SK-N-SH (cell line): Measurements from ENCODE around the gene SDK1. TPM values are rescaled to one million over a fixed set of nuclear protein-coding genes. Genes with fewer than 3 reads are reported as not detected.

Source experiments
- CTCF ChIA-PET: fragments of 300-600, 350-600 bp; formaldehyde crosslinking; extraction: SDS; loops from one replicate; lab custom pipeline; 2021; lab: Yijun Ruan, JAX
- POLR2A ChIA-PET: fragments of 350-600 bp; sonication (Branson Sonifier 250); formaldehyde crosslinking; extraction: SDS; loops from one replicate; lab custom pipeline; 2020; ENCODE audit warnings: antibody characterized with exemption, inconsistent platforms; lab: Yijun Ruan, JAX
- DNase-seq: peaks from one replicate; pipeline ENCODE4 v3.0.0; 2012
- H2AFZ ChIP-seq: fragments of 200-600 bp; sonication (generic); 2 replicates; pipeline ENCODE4 v1.8.1; 2016; ENCODE audit warnings: antibody characterized with exemption, mild to moderate bottlenecking, low read depth
- H3F3A ChIP-seq: fragments of 200-600 bp; sonication (generic); replicated peaks from 2 replicates; pipeline ENCODE3; 2016; ENCODE audit warnings: antibody characterized with exemption, mild to moderate bottlenecking; ENCODE audit not compliant: insufficient read depth
- H3K27ac ChIP-seq, 2 experiments: fragments of 200-500 bp in 1 of 2; fragments of 200-600 bp in 1 of 2; sonication (Bioruptor generic) in 1 of 2; sonication (generic), shearing (Covaris generic) in 1 of 2; 2 replicates each; pipeline versions ENCODE4 v1.5.1 to v1.6.1; 2014 to 2016; ENCODE audit warnings: low read depth in 2 of 2, inconsistent platforms in 1 of 2, low read length in 1 of 2, mild to moderate bottlenecking in 1 of 2, mixed read lengths in 1 of 2
- H3K27me3 ChIP-seq: fragments of 200-600 bp; sonication (generic), shearing (Covaris generic); 2 replicates; pipeline ENCODE4 v1.6.1; 2016; ENCODE audit warnings: mixed run types; ENCODE audit not compliant: insufficient read depth
- H3K36me3 ChIP-seq, 2 experiments: fragments of 200-500 bp in 1 of 2; fragments of 200-600 bp in 1 of 2; sonication (Bioruptor generic) in 1 of 2; sonication (generic) in 1 of 2; replicated peaks in 1 of 2; 2 replicates each; pipeline versions ENCODE3 to v1.5.1; 2014 to 2016; ENCODE audit warnings: low read length in 1 of 2, mild to moderate bottlenecking in 1 of 2; ENCODE audit not compliant: insufficient read depth in 2 of 2, control insufficient read depth in 1 of 2
- H3K4me1 ChIP-seq, 2 experiments: fragments of 200-500 bp in 1 of 2; fragments of 200-600 bp in 1 of 2; sonication (Bioruptor generic) in 1 of 2; sonication (generic), shearing (Covaris generic) in 1 of 2; 2 replicates each; pipeline versions ENCODE4 v1.5.1 to v1.6.1; 2014 to 2016; ENCODE audit warnings: low read depth in 1 of 2, low read length in 1 of 2, mixed run types in 1 of 2; ENCODE audit not compliant: insufficient read depth in 2 of 2, control insufficient read depth in 1 of 2
- H3K4me2 ChIP-seq: fragments of 200-600 bp; sonication (generic), shearing (Covaris generic); 2 replicates; pipeline ENCODE4 v1.6.1; 2017; ENCODE audit warnings: mixed run types
- H3K4me3 ChIP-seq, 2 experiments: fragments of 200-500 bp in 1 of 2; fragments of 200-600 bp in 1 of 2; sonication (Bioruptor generic) in 1 of 2; sonication (generic), shearing (Covaris generic) in 1 of 2; 2 replicates each; pipeline versions ENCODE4 v1.5.1 to v1.8.1; 2014 to 2016; ENCODE audit warnings: low read depth in 2 of 2, inconsistent platforms in 1 of 2, low read length in 1 of 2, mild to moderate bottlenecking in 1 of 2, mixed read lengths in 1 of 2, moderate library complexity in 1 of 2
- H3K79me2 ChIP-seq: fragments of 200-600 bp; sonication (generic); 2 replicates; pipeline ENCODE4 v1.8.1; 2017; ENCODE audit warnings: mild to moderate bottlenecking; ENCODE audit not compliant: insufficient read depth
- H3K9ac ChIP-seq: fragments of 200-600 bp; sonication (generic); 2 replicates; pipeline ENCODE4 v1.6.1; 2017; ENCODE audit warnings: mixed run types
- H3K9me2 ChIP-seq: fragments of 200-600 bp; sonication (generic); 2 replicates; pipeline ENCODE4 v1.6.1; 2017; ENCODE audit warnings: mixed run types
- H3K9me3 ChIP-seq: fragments of 200-600 bp; sonication (generic); 2 replicates; pipeline ENCODE4 v1.6.1; 2017; ENCODE audit warnings: mixed run types, mild to moderate bottlenecking, moderate library complexity
- H4K20me1 ChIP-seq: fragments of 200-600 bp; sonication (generic); 2 replicates; pipeline ENCODE4 v1.6.1; 2017; ENCODE audit warnings: mild to moderate bottlenecking, mixed run types; ENCODE audit not compliant: insufficient read depth
- CHD2 ChIP-seq: fragments of 150-350 bp; IDR thresholded peaks from 2 replicates; pipeline ENCODE4 v1.6.1; 2018; ENCODE audit warnings: low read length; ENCODE audit not compliant: partially characterized antibody
- ELF1 ChIP-seq: IDR thresholded peaks from 2 replicates; pipeline ENCODE4 v1.4.0; 2012
- EP300 ChIP-seq, 2 experiments: IDR thresholded peaks; 2 replicates each; pipeline versions ENCODE4 v1.4.0 to v1.6.1; 2012; ENCODE audit warnings: borderline replicate concordance in 1 of 2, low read depth in 1 of 2, low read length in 1 of 2
- FOSL2 ChIP-seq: IDR thresholded peaks from 2 replicates; pipeline ENCODE4 v1.4.0; 2012; ENCODE audit warnings: low read depth, mild to moderate bottlenecking, moderate library complexity, borderline replicate concordance
- FOXM1 ChIP-seq: IDR thresholded peaks from 2 replicates; pipeline ENCODE4 v1.4.0; 2012; ENCODE audit warnings: low read depth, mild to moderate bottlenecking
- GATA2 ChIP-seq: sonication (generic); formaldehyde crosslinking; IDR thresholded peaks from 2 replicates; pipeline ENCODE4 v1.5.0; 2020; ENCODE audit warnings: mild to moderate bottlenecking, missing genetic modification reagents
- IRF3 ChIP-seq: fragments of 150-350 bp; IDR thresholded peaks from 2 replicates; pipeline ENCODE4 v1.6.1; 2016; ENCODE audit warnings: mild to moderate bottlenecking, low read depth, low read length
- MEF2A ChIP-seq: IDR thresholded peaks from 2 replicates; pipeline ENCODE4 v1.4.0; 2012; ENCODE audit warnings: low read depth, borderline replicate concordance
- MXI1 ChIP-seq: IDR thresholded peaks from 2 replicates; pipeline ENCODE4 v1.6.1; 2012; ENCODE audit warnings: mild to moderate bottlenecking, low read depth, low read length, improper control_type of control experiment
- POLR2AphosphoS5 ChIP-seq: IDR thresholded peaks from 2 replicates; pipeline ENCODE4 v1.6.1; 2012; ENCODE audit warnings: low read depth, low read length
- RAD21 ChIP-seq: IDR thresholded peaks from 2 replicates; pipeline ENCODE4 v1.6.1; 2012; ENCODE audit warnings: mild to moderate bottlenecking, low read length
- RCOR1 ChIP-seq: fragments of 150-350 bp; IDR thresholded peaks from 2 replicates; pipeline ENCODE4 v1.6.1; 2017; ENCODE audit warnings: antibody characterized with exemption, low read length
- REST ChIP-seq: IDR thresholded peaks from 2 replicates; pipeline ENCODE4 v1.6.1; 2012; ENCODE audit warnings: mild to moderate bottlenecking, low read depth, low read length, moderate library complexity
- RFX5 ChIP-seq: IDR thresholded peaks from 2 replicates; pipeline ENCODE4 v1.6.1; 2012; ENCODE audit warnings: mild to moderate bottlenecking, improper control_type of control experiment, low read length
- RXRA ChIP-seq: IDR thresholded peaks from 2 replicates; pipeline ENCODE4 v1.4.0; 2012; ENCODE audit warnings: low read depth, mild to moderate bottlenecking, borderline replicate concordance
- SIN3A ChIP-seq: IDR thresholded peaks from 2 replicates; pipeline ENCODE4 v1.6.1; 2012; ENCODE audit warnings: low read depth, mild to moderate bottlenecking, low read length, moderate library complexity, borderline replicate concordance
- SMC3 ChIP-seq: IDR thresholded peaks from 2 replicates; pipeline ENCODE4 v1.6.1; 2012; ENCODE audit warnings: low read depth, low read length, improper control_type of control experiment
- TAF1 ChIP-seq: IDR thresholded peaks from 2 replicates; pipeline ENCODE4 v1.6.1; 2012; ENCODE audit warnings: low read depth, mild to moderate bottlenecking, low read length, moderate library complexity, borderline replicate concordance
- TCF12 ChIP-seq: IDR thresholded peaks from 2 replicates; pipeline ENCODE4 v1.4.0; 2012
- TEAD4 ChIP-seq: IDR thresholded peaks from 2 replicates; pipeline ENCODE4 v1.4.0; 2012; ENCODE audit warnings: mild to moderate bottlenecking, borderline replicate concordance; ENCODE audit not compliant: insufficient read depth
- USF1 ChIP-seq: IDR thresholded peaks from 2 replicates; pipeline ENCODE4 v1.4.0; 2012; ENCODE audit warnings: low read depth, borderline replicate concordance
- YY1 ChIP-seq: IDR thresholded peaks from 2 replicates; pipeline ENCODE4 v1.4.0; 2012; ENCODE audit warnings: low read depth, mild to moderate bottlenecking
- WGBS: methylation state at CpG from one replicate; pipeline ENCODE4 v1.1.6; 2017; ENCODE audit warnings: low lambda C conversion rate; 5-methylcytosine and 5-hydroxymethylcytosine counted together
- polyA plus RNA-seq, 3 experiments: library from polyadenylated mRNA; depleted of rRNA; stranded (reverse); fragments of >200 nt; gene quantifications; 2 replicates each; pipeline ENCODE4 v1.2.3, GENCODE V29; 2012
- TF ChIP-seq, protein P1 (sequence below): fragments of 150-350 bp; IDR thresholded peaks from 2 replicates; pipeline ENCODE4 v1.6.1; 2017; ENCODE audit warnings: antibody characterized with exemption, low read length, low read depth, borderline replicate concordance

Gene SDK1
- polyA plus RNA-seq, 1 of the 3 experiments (the other 2 are of a cell fraction) = 1.2 TPM

- H3K9ac ChIP-seq = no peak overlapping the region
- H3K27ac ChIP-seq = no peak overlapping the region
- no peaks in the 10 kb centered on the region for H3F3A ChIP-seq
- no peak for DNase-seq
- H3K27me3 ChIP-seq = no peaks in the 10 kb centered on the region
- WGBS = 71% methylated on average over 8 of the region's 9 CpGs
- H3K4me2 ChIP-seq = no peak overlapping the region
- H2AFZ ChIP-seq = no peak overlapping the region
- TF ChIP-seq SMC3 (no peak), ELF1 (no peak), RCOR1 (no peak), POLR2AphosphoS5 (no peak), IRF3 (no peak), TAF1 (no peak), CHD2 (no peak), USF1 (no peak), TEAD4 (no peak), MXI1 (no peak), EP300 (IDR thresholded peaks at IDR 0.05; ENCODE audit: borderline replicate concordance in 1 of 2, low read depth in 1 of 2, low read length in 1 of 2) (no peak)
- H3K4me1 ChIP-seq = peaks cover 0 to 29% of the 10 kb centered on the region in 2 experiments; a peak in 1 of 4 replicates
- CTCF ChIA-PET = interaction anchor here (1.0 kb wide), 1 partner anchor 29 kb away, joined by 3 read pairs; no protein-coding TSS in a partner anchor
- no peaks in the 10 kb centered on the region for H3K9me3 ChIP-seq
- H3K4me3 ChIP-seq = no peak overlapping the region
- no peaks in the 10 kb centered on the region for H3K36me3 ChIP-seq
- H4K20me1 ChIP-seq = no peaks in the 10 kb centered on the region
- no peaks in the 10 kb centered on the region for H3K9me2 ChIP-seq
- H3K79me2 ChIP-seq = no peaks in the 10 kb centered on the region
- POLR2A ChIA-PET = no interaction called here
These were observed 849.7 kb downstream of the SDK1 start for GRCh38 chr7:4150731-4151130.

DNA sequence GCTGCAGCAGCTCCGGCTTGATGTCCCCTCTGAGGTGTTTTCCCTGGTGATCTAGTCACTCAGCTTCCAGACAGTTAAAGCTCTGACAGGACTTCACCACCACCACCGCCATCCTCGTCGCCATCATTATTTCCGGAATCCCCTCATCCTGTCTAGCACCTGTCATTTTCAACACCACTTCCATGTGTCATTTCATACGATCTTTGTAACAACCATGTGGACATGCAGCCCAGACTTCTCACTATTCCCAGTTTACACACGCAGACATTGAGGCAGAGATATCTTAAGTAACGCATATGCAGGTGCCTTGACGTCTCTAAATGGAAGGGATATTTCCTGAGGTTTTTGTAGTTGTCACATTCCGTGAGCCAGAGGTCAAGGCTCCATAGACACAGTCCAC lies 850.5 kb downstream of the SDK1 start:
- POLR2A ChIA-PET = no interaction called here
- H3K9me2 ChIP-seq = no peaks in the 10 kb centered on the region
- no peaks in the 10 kb centered on the region for H3K9me3 ChIP-seq
- no peak overlapping the region for H3K4me3 ChIP-seq
- H3K27me3 ChIP-seq = no peaks in the 10 kb centered on the region
- H3K36me3 ChIP-seq = no peaks in the 10 kb centered on the region
- H3K9ac ChIP-seq = no peak overlapping the region
- no peaks in the 10 kb centered on the region for H3F3A ChIP-seq
- no peaks in the 10 kb centered on the region for H3K79me2 ChIP-seq
- H3K4me1 ChIP-seq = peaks cover 0 to 29% of the 10 kb centered on the region in 2 experiments; a peak in 1 of 4 replicates
- TF ChIP-seq MXI1 = no peak
- TF ChIP-seq MEF2A = no peak
- TF ChIP-seq FOXM1 = no peak
- no peak for TF ChIP-seq EP300 (IDR thresholded peaks at IDR 0.05; ENCODE audit: borderline replicate concordance in 1 of 2, low read depth in 1 of 2, low read length in 1 of 2)
- TF ChIP-seq POLR2AphosphoS5 = no peak
- TF ChIP-seq, protein P1, sequence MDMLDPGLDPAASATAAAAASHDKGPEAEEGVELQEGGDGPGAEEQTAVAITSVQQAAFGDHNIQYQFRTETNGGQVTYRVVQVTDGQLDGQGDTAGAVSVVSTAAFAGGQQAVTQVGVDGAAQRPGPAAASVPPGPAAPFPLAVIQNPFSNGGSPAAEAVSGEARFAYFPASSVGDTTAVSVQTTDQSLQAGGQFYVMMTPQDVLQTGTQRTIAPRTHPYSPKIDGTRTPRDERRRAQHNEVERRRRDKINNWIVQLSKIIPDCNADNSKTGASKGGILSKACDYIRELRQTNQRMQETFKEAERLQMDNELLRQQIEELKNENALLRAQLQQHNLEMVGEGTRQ = no peak
- no peak for TF ChIP-seq RFX5
- no peak for TF ChIP-seq ELF1
- no peak for TF ChIP-seq TCF12
- TF ChIP-seq YY1 = no peak
- no peak for TF ChIP-seq RAD21
- no peak for TF ChIP-seq TEAD4
- TF ChIP-seq REST = no peak
- no peak for TF ChIP-seq SIN3A
- TF ChIP-seq GATA2 (CRISPR knock-in tag) = no peak
- TF ChIP-seq FOSL2 = no peak
- no peak for TF ChIP-seq RXRA
- TF ChIP-seq, all 33 proteins: peak for 0
- Histone ChIP-seq H3K4me2 (no peak overlapping the region), H2AFZ (no peak overlapping the region), H4K20me1 (no peaks in the 10 kb centered on the region), H3K27ac (no peak overlapping the region)
- CTCF ChIA-PET = no interaction called here
- DNase-seq = no peak
- WGBS = 76% methylated on average over 10 of the region's 10 CpGs
